Left renal pelvis (tissue), 4 donors: ENCODE measurements around the gene NPHP3. TPM values are rescaled to one million over a fixed set of nuclear protein-coding genes. Genes with fewer than 3 reads are reported as not detected.

Experiments used
- DNase-seq, 4 donors: peaks; one replicate each; pipeline ENCODE4 v3.0.0-alpha.2; 2013; ENCODE audit warnings: low read depth in 4 of 4, low spot score in 3 of 4
- polyA plus RNA-seq, 4 donors: library from polyadenylated mRNA; unstranded; fragments of 120-200 nt; gene quantifications; one replicate each; pipeline ENCODE4 v1.2.1, GENCODE V29; 2013; ENCODE audit not compliant: insufficient read length in 4 of 4

The NPHP3 gene
- polyA plus RNA-seq, 4 donors = 38.5 to 60.8 (median 49.5) TPM

GRCh38 chr3:132694991-132695390 lies 27.2 kb downstream of the NPHP3 start:
- DNase-seq = no peak

GRCh38 chr3:132690040-132690439 lies 32.2 kb downstream of the NPHP3 start:
- DNase-seq = no peak

DNA sequence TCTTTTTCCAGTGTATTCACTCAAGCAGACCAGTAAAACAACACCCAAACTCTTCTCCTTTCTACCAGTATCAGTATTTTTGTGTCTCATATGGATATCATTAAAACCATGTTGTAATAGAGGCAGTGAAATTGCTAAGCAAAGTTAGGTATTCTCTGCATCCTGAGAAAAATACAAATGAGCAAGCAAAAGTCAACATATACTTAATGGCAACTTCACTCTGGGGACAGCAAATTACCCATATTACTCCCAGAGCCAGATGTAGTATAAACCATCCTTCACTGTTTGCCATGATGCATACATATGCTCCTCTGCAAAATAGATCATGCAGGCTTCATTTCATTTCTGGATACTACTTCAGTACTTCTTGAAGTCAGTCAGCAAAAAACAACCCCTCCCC lies 40.0 kb downstream of the NPHP3 start:
- DNase-seq = no peak

- DNase-seq = no peak
These were observed 40.8 kb downstream of the NPHP3 start for GRCh38 chr3:132681421-132681820.

DNA sequence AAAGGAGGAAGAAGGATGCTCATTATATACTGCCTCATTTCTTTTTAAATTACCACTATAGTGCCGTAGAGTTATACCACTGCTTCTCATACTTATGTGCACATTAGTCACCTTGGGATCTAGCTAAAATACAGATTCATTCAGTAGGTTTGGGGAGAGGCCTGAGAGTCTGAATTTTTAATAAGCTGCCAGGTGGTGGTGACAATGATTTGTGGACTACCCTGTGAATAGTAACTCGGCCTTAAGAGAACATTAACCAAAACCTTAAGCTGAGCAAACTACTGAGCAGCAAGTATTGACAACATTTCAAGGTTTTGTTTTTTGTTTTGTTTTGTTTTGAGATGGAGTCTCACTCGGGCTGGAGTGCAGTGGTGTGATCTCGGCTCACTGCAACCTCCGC lies 42.3 kb downstream of the NPHP3 start:
- DNase-seq = no peak

GRCh38 chr3:132675408-132675807 lies 46.8 kb downstream of the NPHP3 start:
- DNase-seq = no peak

DNA sequence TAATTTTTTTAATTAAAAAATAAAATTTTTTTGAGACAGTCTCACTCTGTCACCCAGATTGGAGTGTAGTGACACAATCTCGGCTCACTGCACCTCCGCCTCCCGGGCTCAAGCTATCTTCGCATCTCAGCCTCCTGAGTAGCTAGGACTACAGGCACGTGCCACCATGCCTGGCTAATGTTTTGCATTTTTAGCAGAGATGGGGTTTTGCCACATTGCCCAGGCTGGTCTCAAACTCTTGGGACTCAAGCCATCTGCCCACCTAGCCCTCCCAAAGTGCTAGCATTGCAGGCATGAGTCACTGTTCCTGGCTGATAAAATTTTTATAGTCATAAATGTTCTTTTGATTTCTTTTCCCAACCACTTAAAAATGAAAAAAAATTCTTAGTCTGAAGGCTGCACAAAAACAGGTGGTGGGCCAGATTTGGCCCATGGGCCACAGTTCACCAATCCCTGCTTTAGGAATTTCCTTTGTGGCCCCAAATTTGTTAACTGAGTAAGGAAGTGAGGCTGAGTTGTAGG lies 52.9 kb downstream of the NPHP3 start:
- DNase-seq = no peak

GRCh38 chr3:132665230-132665745 lies 56.9 kb downstream of the NPHP3 start:
- no peak for DNase-seq

DNA sequence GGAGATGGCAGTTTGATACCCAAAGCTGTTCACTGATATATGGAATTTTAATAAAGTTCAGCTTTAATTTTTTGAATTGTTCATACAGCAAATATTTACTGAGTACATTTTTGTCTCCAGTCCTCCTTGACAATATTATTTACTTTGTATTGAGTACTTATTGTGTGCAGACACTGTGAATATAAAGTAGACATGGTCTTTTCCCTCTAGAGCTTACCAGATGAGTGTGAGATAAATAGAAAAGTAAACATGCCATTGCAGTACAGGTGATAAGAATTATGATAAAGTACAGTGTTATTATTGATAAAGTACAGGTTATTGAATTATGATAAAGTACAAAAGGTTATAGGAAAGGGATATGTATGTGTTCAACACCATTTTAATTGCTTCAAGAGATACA lies 60.0 kb downstream of the NPHP3 start:
- DNase-seq = no peak

DNA sequence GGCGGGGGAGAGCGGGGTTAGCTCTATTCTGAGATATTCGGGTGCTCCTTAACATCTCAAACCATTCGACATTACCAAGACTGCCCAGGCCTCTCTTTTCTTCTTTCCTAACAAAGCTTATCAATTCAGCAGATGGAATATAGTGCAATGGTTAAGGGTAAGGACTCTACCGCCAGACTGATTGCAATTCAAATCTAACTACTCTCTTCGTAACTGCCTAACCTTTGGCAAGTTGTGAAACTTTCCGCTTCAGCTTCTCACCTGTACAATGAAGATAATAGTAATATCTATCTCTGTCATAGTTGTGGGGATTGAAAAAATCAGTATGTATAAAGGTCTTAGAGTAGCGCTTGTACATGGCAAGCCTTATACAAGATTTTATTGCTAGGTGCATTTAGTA lies 61.1 kb downstream of the NPHP3 start:
- no peak for DNase-seq

DNA sequence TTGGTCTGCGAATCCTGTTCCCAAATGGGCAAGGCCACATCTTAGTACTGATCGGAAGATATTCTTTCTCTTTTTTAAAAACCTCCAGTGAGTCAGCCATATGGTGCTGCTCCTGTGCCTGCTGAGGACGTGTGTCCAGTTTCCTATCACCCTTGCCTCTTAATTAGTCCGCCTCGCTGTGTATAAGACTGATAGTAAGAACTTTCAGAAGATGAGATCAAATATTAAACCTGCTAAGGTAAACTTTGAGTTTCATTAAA lies 61.5 kb downstream of the NPHP3 start:
- DNase-seq = peak in 1 of 4 donors; percentile 12

DNA sequence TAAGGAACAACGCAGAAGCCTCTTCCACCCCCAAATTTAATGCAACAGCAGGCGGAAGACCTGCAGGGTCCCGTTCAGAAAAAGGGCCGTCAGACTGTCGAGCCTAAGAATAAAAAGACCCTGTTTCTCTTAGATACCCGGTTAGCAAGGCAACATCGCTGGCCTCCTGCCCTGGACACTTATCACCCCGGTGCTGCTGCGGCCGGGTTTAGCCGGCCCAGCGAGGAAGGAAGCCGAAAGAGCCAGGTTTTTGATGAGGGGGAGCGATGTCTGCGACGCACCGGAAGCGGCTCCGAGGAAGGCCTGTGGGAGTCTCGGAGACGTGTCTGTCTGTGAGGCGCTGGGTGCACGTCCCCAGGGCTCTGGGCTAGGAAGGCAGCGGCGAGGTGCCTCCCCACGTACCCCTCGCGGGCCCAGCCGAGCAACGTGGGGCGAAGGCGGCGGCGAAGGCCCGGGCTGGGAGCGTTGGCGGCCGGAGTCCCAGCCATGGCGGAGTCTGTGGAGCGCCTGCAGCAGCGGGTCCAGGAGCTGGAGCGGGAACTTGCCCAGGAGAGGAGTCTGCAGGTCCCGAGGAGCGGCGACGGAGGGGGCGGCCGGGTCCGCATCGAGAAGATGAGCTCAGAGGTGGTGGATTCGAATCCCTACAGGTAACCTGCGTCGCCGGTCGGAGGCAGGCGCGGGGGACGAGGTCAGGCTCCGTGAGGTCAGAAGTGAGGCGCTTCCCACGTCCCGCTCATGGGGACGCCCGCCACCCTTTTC lies 62.0 kb downstream of the NPHP3 start, which contains the start of gene UBA5:
UBA5 (plus strand) TSS at position 278 of the 759 bp plus-strand sequence; CDS start at position 487, 209 bp downstream.
- DNase-seq = peak in 1 of 4 donors; percentile 53

DNA sequence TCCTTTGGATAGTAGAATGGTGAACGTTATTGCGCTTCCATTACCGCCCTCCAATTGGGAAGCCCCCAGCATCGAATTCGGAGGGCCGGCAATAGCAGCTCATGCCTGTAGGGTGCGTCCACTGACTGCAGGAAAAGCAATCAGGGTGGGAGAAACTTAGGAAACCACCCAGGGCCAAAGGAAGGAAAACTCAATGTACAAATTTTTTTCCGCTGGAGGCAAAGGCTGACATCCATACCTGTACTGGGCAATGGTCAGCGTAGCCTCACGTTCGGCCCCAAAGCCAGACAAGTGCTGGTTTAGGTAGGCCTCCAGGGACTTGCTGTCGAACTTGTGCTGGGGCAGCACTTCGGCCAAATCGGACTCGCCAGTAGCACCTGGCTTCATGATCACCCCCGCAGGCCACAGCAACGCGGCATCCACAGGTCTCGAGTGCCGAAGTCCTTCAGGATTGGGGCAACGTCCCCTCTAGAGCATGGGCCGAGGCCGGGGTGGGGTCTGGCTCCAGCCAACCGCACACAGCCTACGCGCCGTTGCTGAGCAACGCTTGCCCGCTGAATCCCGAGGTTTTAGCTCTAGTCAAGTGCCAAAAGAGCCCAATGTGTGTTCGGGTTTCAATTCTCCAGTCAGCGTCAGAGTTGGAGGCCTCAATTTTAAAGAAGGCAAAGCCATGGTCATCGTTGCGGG lies 62.7 kb downstream of the NPHP3 start, which contains the start of gene ACAD11:
ACAD11 (minus strand) TSS at position 445 of the 687 bp plus-strand sequence; CDS start at position 387, 58 bp downstream.
- DNase-seq = peak in 3 of 4 donors; percentile 40 to 71 (median 64)

DNA sequence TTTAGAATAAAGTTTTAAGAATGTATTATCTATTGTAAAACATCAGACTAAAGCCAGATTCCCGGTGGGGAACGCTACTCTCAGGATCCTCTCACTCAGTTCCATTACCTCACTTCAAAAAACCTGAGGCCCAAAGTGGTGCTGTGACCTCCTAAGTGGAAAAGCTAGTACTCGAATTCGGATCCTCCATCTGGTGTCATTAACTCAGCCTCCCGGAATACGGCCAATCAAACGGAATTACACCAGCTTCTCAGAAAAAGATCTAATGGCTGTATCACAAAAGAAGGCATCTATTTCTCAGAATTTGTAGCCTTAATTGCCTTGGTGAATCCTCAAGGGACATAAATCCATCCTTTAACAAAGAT lies 63.2 kb downstream of the NPHP3 start:
- no peak for DNase-seq

DNA sequence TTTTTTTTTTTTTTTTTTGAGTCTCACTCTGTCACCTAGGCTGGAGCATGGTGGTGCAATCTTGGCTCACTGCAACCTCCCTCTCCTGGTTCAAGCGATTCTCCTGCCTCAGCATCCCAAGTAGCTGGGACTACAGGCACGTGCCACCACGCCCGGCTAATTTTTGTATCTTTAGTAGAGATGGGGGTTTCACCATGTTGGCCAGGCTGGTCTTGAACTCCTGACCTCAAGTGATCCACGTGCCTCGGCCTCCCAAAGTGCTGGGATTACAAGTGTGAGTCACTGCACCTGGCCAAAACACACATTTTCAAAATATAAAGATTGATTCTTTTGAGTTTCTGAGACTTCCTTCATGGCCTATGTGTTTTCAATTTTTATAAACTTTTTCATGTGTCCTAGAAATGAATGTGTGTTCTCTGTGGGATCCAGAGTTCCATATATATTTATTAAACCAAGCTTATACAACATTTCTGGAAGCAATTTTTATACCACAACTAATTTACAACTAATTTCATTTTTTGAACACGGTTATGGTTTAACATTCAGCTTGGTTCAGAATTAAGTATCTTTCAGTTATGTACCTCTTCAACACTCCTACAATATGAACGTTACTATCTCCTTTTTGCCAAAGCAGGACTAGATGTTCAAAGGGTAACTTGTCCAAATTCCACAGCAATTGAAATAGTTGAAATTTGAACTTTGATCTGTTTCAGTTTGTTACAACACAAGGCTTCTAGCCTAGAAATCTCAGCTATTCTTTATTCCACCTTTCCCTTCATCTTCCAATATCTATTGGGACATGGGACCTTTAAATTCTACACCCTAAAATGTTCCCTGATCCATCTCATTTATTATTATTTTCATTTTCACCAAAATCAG lies 64.1 kb downstream of the NPHP3 start:
- DNase-seq = no peak

GRCh38 chr3:132655471-132655870 lies 66.7 kb downstream of the NPHP3 start:
- DNase-seq = no peak

DNA sequence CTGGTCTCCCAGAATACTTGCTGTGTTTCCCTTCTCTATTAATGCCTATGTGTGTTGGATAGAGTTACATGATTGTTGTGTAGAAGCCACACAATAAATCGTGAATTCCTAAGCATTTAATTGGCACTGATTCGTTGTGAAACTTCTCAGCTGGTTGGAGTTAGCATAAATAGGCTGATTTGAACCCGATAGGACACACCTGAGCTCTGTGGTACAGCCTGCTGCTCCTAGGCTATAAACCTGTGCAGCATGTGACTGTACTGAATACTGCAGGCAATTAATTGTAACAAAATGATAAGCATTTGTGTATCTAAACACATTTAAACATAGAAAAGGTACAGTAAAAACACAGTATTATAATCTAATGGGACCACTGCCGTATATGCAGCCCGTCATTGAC lies 67.5 kb downstream of the NPHP3 start:
- DNase-seq = no peak

GRCh38 chr3:132654190-132654589 lies 68.0 kb downstream of the NPHP3 start:
- no peak for DNase-seq

DNA sequence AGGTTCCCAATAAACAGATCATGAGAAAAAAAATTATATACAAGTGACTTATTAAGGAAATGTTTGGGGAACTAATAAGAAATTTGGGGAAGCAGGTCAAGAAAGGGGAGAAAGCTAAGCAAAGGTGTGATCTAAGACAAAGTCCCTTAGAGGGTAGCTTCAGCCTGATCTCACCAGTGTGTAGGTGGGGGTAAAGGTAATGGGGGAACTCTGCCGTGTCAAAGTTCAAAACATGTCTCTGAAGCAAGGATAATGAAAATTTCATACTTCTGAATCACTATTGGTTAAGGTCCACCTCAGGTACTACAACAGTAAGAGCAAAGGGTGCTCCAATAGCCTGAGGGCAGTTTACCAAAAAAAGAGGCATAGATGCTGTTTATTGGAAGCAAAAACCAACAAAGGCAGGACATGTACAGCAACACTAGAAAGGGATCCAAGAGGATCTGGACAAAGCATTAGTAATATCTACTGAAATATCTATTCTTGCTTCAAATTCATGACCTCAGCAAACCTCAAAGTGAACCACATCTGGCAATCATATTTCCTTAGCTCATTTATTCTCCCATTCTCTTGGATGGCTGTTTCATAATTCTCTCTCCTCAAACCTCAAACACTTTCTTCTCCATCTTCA lies 69.5 kb downstream of the NPHP3 start:
- no peak for DNase-seq

DNA sequence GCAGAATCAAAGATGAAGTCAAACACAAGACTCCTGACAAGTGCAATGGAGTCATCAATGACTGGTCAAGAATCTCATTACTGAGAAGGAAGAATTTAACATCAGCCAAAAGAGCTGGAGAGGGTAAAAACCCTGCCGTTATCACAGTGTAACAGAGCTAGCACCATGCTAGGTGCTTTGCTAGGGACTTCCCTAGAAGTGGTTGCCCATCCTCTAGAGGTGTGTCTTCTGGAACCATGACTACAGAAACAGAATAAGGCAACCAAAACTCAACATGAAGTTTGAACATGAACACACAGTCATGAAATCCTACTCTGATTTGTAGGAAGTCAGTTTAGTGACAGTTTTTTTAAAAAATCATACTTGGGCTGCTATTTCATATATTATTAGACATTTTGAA lies 72.1 kb downstream of the NPHP3 start:
- DNase-seq = no peak
